HepG2 (cell line): ENCODE results near the gene PPM1F. TPM values are rescaled to one million over a fixed set of nuclear protein-coding genes. Genes with fewer than 3 reads are reported as not detected.

ENCODE experiments used
- CEBPG ChIP-seq: IDR thresholded peaks from 2 replicates; pipeline ENCODE4 v1.6.1; 2016
- GLI4 ChIP-seq: sonication (generic); formaldehyde crosslinking; IDR thresholded peaks from 2 replicates; pipeline ENCODE4 v1.5.1; 2020; ENCODE audit warnings: missing genetic modification reagents, mild to moderate bottlenecking, moderate library complexity, borderline replicate concordance
- GTF3A ChIP-seq: sonication (generic); formaldehyde crosslinking; conservative IDR thresholded peaks from 2 replicates; pipeline ENCODE4 v1.4.0; 2020; ENCODE audit warnings: mild to moderate bottlenecking, missing genetic modification reagents
- HNRNPK ChIP-seq: fragments of 200-400 bp; formaldehyde crosslinking; IDR thresholded peaks from 2 replicates; pipeline ENCODE4 v1.6.1; 2018; ENCODE audit warnings: low read length, low read depth, moderate library complexity, mild to moderate bottlenecking; ENCODE audit not compliant: poor library complexity, severe bottlenecking
- IRX3 ChIP-seq: sonication (generic); formaldehyde crosslinking; IDR thresholded peaks from 2 replicates; pipeline ENCODE4 v1.8.1; 2023; ENCODE audit warnings: mild to moderate bottlenecking, low read depth, missing genetic modification reagents, borderline replicate concordance
- KAT8 ChIP-seq: IDR thresholded peaks from 2 replicates; pipeline ENCODE4 v1.6.1; 2016; ENCODE audit warnings: missing genetic modification reagents, missing compliant biosample characterization
- KDM4B ChIP-seq: sonication (generic); formaldehyde crosslinking; IDR thresholded peaks from 2 replicates; pipeline ENCODE4 v1.4.0; 2020; ENCODE audit warnings: missing genetic modification reagents
- KDM5A ChIP-seq: fragments of 200-600 bp; sonication (generic); IDR thresholded peaks from 2 replicates; pipeline ENCODE4 v1.7.0; 2018; ENCODE audit warnings: antibody characterized with exemption, mild to moderate bottlenecking, low read length, borderline replicate concordance
- MTA3 ChIP-seq: sonication (generic); formaldehyde crosslinking; IDR thresholded peaks from 2 replicates; pipeline ENCODE4 v1.4.0; 2020; ENCODE audit warnings: missing genetic modification reagents
- NR2F2 ChIP-seq: IDR thresholded peaks from 2 replicates; pipeline ENCODE4 v1.6.1; 2012; ENCODE audit warnings: low read depth, inconsistent platforms, borderline replicate concordance
- POGK ChIP-seq: sonication (generic); formaldehyde crosslinking; conservative IDR thresholded peaks from 2 replicates; pipeline ENCODE4 v1.8.0; 2022; ENCODE audit warnings: mild to moderate bottlenecking, moderate library complexity, missing genetic modification reagents
- REL ChIP-seq: sonication (generic); formaldehyde crosslinking; conservative IDR thresholded peaks from 2 replicates; pipeline ENCODE4 v1.8.0; 2022; ENCODE audit warnings: mild to moderate bottlenecking, missing genetic modification reagents, moderate library complexity
- TEAD3 ChIP-seq: optimal IDR thresholded peaks from 2 replicates; pipeline ENCODE3; 2016; ENCODE audit warnings: borderline replicate concordance
- ZBTB20 ChIP-seq: sonication (generic); formaldehyde crosslinking; IDR thresholded peaks from 2 replicates; pipeline ENCODE4 v1.8.1; 2023; ENCODE audit warnings: missing genetic modification reagents, low read depth, mild to moderate bottlenecking, borderline replicate concordance
- ZFP82 ChIP-seq: sonication (generic); formaldehyde crosslinking; IDR thresholded peaks from 2 replicates; pipeline ENCODE4 v1.5.1; 2020; ENCODE audit warnings: mild to moderate bottlenecking, missing genetic modification reagents, borderline replicate concordance
- ZNF432 ChIP-seq: sonication (generic); formaldehyde crosslinking; IDR thresholded peaks from 2 replicates; pipeline ENCODE4 v1.5.0; 2020; ENCODE audit warnings: missing genetic modification reagents, mild to moderate bottlenecking, borderline replicate concordance
- ZNF562 ChIP-seq: sonication (generic); formaldehyde crosslinking; IDR thresholded peaks from 2 replicates; pipeline ENCODE4 v1.8.0; 2022; ENCODE audit warnings: missing genetic modification reagents, borderline replicate concordance
- polyA plus RNA-seq, 8 experiments: library from polyadenylated mRNA; depleted of rRNA in 3 of 8; stranded (reverse) in 7 of 8; unstranded in 1 of 8; fragments of >200 nt; fragmentation: Illumina TruSeq in 4 of 8; extraction: Trizol in 4 of 8; gene quantifications; 2 replicates each; pipeline versions ENCODE4 v1.2.1 to v1.2.3, GENCODE V29; 2011 to 2016; ENCODE audit warnings: low read depth in 4 of 8, missing spikeins in 1 of 8, mixed read lengths in 1 of 8; ENCODE audit not compliant: insufficient read depth in 1 of 8
- total RNA-seq, 5 experiments: library from RNA; depleted of rRNA; stranded (reverse); fragments of >200 nt; fragmentation: Illumina TruSeq; extraction: Trizol; gene quantifications; 2 replicates each; pipeline ENCODE4 v1.2.3, GENCODE V29; 2016; ENCODE audit warnings: low read depth in 1 of 5
- TF ChIP-seq, protein P1 (sequence below): sonication (generic); formaldehyde crosslinking; IDR thresholded peaks from 2 replicates; pipeline ENCODE4 v1.4.0; 2020; ENCODE audit warnings: missing genetic modification reagents
- TF ChIP-seq, protein P2 (sequence below), 2 experiments: IDR thresholded peaks; 2 replicates each; pipeline ENCODE4 v1.6.1; 2011 to 2012; ENCODE audit warnings: low read length in 2 of 2, borderline replicate concordance in 1 of 2, low read depth in 1 of 2, mild to moderate bottlenecking in 1 of 2, moderate library complexity in 1 of 2
- TF ChIP-seq, protein P3 (sequence below): IDR thresholded peaks from 2 replicates; pipeline ENCODE4 v1.6.1; 2016
- TF ChIP-seq, protein P4 (sequence below): sonication (generic); IDR thresholded peaks from 2 replicates; pipeline ENCODE4 v1.6.1; 2016; ENCODE audit warnings: low read depth, borderline replicate concordance

PPM1F gene
- total and polyA plus RNA-seq, 2 of the 13 experiments (the other 11 are each of a cell fraction or from before 2014, with no cell fraction given): 11.0 to 19.6 TPM

- TF ChIP-seq ZFP82 (CRISPR knock-in tag): peak; percentile 87
- TF ChIP-seq ZNF562 (CRISPR knock-in tag): no peak
- TF ChIP-seq, protein P1, sequence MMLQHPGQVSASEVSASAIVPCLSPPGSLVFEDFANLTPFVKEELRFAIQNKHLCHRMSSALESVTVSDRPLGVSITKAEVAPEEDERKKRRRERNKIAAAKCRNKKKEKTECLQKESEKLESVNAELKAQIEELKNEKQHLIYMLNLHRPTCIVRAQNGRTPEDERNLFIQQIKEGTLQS: peak; percentile 66; the same call in 1 of the 2 replicates
- TF ChIP-seq, protein P2, sequence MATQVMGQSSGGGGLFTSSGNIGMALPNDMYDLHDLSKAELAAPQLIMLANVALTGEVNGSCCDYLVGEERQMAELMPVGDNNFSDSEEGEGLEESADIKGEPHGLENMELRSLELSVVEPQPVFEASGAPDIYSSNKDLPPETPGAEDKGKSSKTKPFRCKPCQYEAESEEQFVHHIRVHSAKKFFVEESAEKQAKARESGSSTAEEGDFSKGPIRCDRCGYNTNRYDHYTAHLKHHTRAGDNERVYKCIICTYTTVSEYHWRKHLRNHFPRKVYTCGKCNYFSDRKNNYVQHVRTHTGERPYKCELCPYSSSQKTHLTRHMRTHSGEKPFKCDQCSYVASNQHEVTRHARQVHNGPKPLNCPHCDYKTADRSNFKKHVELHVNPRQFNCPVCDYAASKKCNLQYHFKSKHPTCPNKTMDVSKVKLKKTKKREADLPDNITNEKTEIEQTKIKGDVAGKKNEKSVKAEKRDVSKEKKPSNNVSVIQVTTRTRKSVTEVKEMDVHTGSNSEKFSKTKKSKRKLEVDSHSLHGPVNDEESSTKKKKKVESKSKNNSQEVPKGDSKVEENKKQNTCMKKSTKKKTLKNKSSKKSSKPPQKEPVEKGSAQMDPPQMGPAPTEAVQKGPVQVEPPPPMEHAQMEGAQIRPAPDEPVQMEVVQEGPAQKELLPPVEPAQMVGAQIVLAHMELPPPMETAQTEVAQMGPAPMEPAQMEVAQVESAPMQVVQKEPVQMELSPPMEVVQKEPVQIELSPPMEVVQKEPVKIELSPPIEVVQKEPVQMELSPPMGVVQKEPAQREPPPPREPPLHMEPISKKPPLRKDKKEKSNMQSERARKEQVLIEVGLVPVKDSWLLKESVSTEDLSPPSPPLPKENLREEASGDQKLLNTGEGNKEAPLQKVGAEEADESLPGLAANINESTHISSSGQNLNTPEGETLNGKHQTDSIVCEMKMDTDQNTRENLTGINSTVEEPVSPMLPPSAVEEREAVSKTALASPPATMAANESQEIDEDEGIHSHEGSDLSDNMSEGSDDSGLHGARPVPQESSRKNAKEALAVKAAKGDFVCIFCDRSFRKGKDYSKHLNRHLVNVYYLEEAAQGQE (IDR thresholded peaks at IDR 0.05; ENCODE audit: borderline replicate concordance in 1 of 2, low read depth in 1 of 2, low read length in 2 of 2): peak in 1 of 2 experiments; percentile 59; a peak in 1 of 4 replicates
- TF ChIP-seq, protein P3, sequence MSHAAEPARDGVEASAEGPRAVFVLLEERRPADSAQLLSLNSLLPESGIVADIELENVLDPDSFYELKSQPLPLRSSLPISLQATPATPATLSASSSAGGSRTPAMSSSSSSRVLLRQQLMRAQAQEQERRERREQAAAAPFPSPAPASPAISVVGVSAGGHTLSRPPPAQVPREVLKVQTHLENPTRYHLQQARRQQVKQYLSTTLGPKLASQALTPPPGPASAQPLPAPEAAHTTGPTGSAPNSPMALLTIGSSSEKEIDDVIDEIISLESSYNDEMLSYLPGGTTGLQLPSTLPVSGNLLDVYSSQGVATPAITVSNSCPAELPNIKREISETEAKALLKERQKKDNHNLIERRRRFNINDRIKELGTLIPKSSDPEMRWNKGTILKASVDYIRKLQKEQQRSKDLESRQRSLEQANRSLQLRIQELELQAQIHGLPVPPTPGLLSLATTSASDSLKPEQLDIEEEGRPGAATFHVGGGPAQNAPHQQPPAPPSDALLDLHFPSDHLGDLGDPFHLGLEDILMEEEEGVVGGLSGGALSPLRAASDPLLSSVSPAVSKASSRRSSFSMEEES (CRISPR knock-in tag): peak; percentile 34; the same call in 1 of the 2 replicates
- 0 out of 2 replicates have a peak, but pooled peaks have one; percentile 54 for TF ChIP-seq GTF3A (CRISPR knock-in tag)
- TF ChIP-seq, protein P4, sequence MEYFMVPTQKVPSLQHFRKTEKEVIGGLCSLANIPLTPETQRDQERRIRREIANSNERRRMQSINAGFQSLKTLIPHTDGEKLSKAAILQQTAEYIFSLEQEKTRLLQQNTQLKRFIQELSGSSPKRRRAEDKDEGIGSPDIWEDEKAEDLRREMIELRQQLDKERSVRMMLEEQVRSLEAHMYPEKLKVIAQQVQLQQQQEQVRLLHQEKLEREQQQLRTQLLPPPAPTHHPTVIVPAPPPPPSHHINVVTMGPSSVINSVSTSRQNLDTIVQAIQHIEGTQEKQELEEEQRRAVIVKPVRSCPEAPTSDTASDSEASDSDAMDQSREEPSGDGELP: peak; percentile 45; the same call in 1 of the 2 replicates
- no peak for TF ChIP-seq ZNF432 (CRISPR knock-in tag)
- TF ChIP-seq HNRNPK: no peak
- TF ChIP-seq POGK: peak; percentile 86; the same call in 1 of the 2 replicates
- peak; percentile 80; the same call in 1 of the 2 replicates for TF ChIP-seq KDM4B (CRISPR knock-in tag)
- peak; percentile 97 for TF ChIP-seq KDM5A
- TF ChIP-seq KAT8 (CRISPR knock-in tag): peak; percentile 99
- TF ChIP-seq TEAD3 (CRISPR knock-in tag): peak; percentile 89
- TF ChIP-seq MTA3 (CRISPR knock-in tag): no peak
- peak; percentile 45; the same call in 1 of the 2 replicates for TF ChIP-seq ZBTB20 (CRISPR knock-in tag)
- no peak for TF ChIP-seq IRX3
- peak; percentile 74 for TF ChIP-seq GLI4 (CRISPR knock-in tag)
- peak; percentile 53 for TF ChIP-seq CEBPG
- peak; percentile 76; the same call in 1 of the 2 replicates for TF ChIP-seq REL (CRISPR knock-in tag)
- peak; percentile 40; the same call in 1 of the 2 replicates for TF ChIP-seq NR2F2
Observed at GRCh38 chr22:21982338-21982965, 29.8 kb upstream of the PPM1F start, which contains the start of gene TOP3B (continued).
